Measurements from ENCODE around the gene PSAPL1. TPM values are rescaled to one million over a fixed set of nuclear protein-coding genes. Genes with fewer than 3 reads are reported as not detected.

PSAPL1 gene
- total RNA-seq, 1 donor from 2014 or later, result not detected

DNA sequence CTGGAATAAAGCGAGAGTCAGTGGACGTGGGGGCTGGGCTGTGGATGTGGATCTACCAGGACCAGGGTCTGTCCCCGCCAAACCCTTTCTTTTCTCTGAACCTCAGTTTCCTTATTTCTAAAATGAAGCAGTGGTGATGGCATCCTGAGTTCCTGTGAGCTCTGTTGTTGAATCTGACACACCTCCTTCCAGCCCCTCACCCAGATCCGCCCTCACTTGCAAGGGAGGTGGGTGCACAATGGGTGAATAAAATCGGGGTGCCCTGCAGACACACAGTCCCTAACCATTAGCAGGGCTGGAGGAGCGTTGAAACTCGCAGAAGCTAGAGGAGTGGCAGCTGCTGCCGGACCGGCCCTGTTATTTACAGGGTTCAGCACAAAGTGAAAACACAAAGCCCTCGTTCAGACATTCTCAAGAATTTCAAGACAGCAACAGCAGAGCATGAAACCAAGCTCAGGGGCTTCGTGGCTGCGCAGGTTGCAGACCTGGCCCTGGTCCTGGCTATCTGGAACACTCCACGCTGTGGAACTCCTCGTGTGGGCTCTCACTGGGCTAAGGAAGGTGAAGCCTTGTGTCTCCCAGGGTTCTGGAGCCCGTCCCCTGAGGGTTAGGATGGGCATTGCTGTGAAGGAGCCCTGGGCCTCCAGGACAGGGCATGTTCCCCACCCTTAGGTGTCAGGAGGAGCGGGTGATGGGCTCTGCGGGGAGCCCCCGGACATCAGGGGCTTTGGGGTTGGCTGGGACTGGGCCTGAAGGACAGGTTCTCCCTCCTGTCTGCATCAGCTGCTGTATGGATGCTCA lies 42.9 kb downstream of the PSAPL1 start:
- DNase-seq (ENCODE audit: low spot score), result peak; percentile 2
- Mint-ChIP-seq H3K27ac (ENCODE audit: unreplicated experiment) (no peak overlapping the region), H3K9me3 (ENCODE audit: unreplicated experiment) (no peaks in the 10 kb centered on the region), H3K4me1 (ENCODE audit: unreplicated experiment) (peaks cover 2% of the 10 kb centered on the region), H3K27me3 (ENCODE audit: unreplicated experiment) (peaks cover 10% of the 10 kb centered on the region), H3K36me3 (ENCODE audit: low read depth, unreplicated experiment) (no peaks in the 10 kb centered on the region), H3K4me3 (ENCODE audit: unreplicated experiment) (no peak overlapping the region)
- TF ChIP-seq, protein P1, sequence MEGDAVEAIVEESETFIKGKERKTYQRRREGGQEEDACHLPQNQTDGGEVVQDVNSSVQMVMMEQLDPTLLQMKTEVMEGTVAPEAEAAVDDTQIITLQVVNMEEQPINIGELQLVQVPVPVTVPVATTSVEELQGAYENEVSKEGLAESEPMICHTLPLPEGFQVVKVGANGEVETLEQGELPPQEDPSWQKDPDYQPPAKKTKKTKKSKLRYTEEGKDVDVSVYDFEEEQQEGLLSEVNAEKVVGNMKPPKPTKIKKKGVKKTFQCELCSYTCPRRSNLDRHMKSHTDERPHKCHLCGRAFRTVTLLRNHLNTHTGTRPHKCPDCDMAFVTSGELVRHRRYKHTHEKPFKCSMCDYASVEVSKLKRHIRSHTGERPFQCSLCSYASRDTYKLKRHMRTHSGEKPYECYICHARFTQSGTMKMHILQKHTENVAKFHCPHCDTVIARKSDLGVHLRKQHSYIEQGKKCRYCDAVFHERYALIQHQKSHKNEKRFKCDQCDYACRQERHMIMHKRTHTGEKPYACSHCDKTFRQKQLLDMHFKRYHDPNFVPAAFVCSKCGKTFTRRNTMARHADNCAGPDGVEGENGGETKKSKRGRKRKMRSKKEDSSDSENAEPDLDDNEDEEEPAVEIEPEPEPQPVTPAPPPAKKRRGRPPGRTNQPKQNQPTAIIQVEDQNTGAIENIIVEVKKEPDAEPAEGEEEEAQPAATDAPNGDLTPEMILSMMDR (IDR thresholded peaks at IDR 0.05; ENCODE audit: unreplicated experiment), result no peak

DNA sequence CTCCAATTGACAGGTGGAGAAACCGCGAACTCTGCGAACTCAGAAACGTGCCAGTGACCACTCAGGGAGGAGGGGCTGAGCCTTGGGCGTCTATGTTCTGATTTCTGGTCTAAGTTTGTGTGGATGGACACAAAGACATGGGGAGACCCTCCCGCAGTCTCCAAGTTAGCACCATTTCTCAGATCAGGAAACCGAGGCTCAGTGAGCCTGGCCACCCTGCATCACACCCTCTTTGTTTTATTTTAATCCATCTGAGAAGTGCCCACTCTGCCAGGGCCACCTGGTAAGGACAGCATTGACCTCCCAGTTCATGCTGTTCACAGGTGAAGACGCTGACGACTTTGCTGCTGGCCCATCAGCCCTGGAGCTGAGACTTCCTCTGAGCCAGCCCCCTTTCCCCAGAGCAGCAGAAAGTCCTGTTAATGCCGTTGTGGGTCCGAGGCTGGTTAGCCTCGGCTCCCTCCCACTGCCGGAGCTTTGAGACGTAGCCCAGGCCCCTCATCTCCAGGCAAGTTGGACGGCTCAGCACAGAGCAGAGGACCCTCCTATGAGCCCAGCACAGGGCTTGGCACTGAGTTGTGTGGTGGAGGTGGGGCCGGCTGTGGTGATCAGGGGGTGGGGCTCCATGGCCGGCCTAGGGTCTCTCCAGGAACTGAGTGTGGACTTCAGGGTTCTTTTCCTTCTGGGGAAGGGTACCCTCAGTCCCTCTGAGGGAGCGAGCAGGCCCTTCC lies 43.7 kb downstream of the PSAPL1 start:
- TF ChIP-seq, protein P1 (IDR thresholded peaks at IDR 0.05; ENCODE audit: unreplicated experiment), result no peak
- H3K4me3 Mint-ChIP-seq (ENCODE audit: unreplicated experiment), result no peak overlapping the region
- DNase-seq (ENCODE audit: low spot score), result peak; percentile 1
- H3K27me3 Mint-ChIP-seq (ENCODE audit: unreplicated experiment), result peaks cover 10% of the 10 kb centered on the region
- no peaks in the 10 kb centered on the region for H3K9me3 Mint-ChIP-seq (ENCODE audit: unreplicated experiment)
- H3K4me1 Mint-ChIP-seq (ENCODE audit: unreplicated experiment), result peaks cover 2% of the 10 kb centered on the region
- H3K27ac Mint-ChIP-seq (ENCODE audit: unreplicated experiment), result no peak overlapping the region
- H3K36me3 Mint-ChIP-seq (ENCODE audit: low read depth, unreplicated experiment), result no peaks in the 10 kb centered on the region

DNA sequence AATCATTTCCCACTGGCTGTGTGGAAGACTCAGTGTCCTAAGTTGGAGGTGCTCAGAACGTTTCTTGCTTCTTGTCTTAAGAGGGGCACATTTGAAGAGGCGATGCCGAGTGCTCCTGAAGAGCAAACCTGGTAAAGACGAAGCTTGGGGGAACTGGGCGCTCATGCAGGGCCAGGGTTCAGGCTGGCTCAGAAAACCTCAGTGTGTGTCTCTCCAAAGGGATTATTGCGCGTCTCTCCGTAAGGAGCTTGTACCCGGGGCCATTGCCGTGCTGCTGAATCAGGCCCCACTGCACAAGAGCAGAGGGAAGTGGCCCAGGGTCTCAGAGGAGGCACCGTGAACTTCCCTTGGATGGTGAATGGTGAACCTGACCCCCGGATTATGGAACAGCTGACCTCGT lies 44.4 kb downstream of the PSAPL1 start:
- no peaks in the 10 kb centered on the region for H3K9me3 Mint-ChIP-seq (ENCODE audit: unreplicated experiment)
- TF ChIP-seq, protein P1 (IDR thresholded peaks at IDR 0.05; ENCODE audit: unreplicated experiment), result no peak
- peaks cover 3% of the 10 kb centered on the region for H3K4me1 Mint-ChIP-seq (ENCODE audit: unreplicated experiment)
- H3K4me3 Mint-ChIP-seq (ENCODE audit: unreplicated experiment), result no peak overlapping the region
- peak; percentile 3 for DNase-seq (ENCODE audit: low spot score)
- peaks cover 10% of the 10 kb centered on the region for H3K27me3 Mint-ChIP-seq (ENCODE audit: unreplicated experiment)
- H3K36me3 Mint-ChIP-seq (ENCODE audit: low read depth, unreplicated experiment), result no peaks in the 10 kb centered on the region
- no peak overlapping the region for H3K27ac Mint-ChIP-seq (ENCODE audit: unreplicated experiment)

DNA sequence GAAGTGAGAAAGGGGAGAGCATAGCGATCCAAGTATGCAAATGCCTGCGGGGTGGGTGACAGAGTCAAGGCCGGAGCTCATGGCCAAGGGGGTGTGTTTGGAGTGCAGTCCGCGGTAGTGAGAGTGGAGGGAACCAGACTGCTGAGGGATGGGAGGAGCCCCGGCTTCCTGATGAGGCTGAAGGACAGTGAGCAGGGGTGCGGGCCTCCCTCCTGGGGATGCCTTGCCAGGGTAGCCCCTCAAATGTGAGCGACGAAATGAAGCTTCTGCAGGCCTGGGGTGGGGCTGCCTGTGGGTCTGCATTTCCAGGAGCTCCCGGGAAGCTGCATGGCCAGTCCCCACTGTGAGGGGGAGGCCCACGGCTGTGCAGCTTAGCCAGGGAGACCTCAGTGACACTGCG lies 45.0 kb downstream of the PSAPL1 start:
- H3K4me3 Mint-ChIP-seq (ENCODE audit: unreplicated experiment), result no peak overlapping the region
- TF ChIP-seq, protein P1 (IDR thresholded peaks at IDR 0.05; ENCODE audit: unreplicated experiment), result no peak
- peaks cover 10% of the 10 kb centered on the region for H3K27me3 Mint-ChIP-seq (ENCODE audit: unreplicated experiment)
- H3K4me1 Mint-ChIP-seq (ENCODE audit: unreplicated experiment), result peaks cover 6% of the 10 kb centered on the region
- no peaks in the 10 kb centered on the region for H3K36me3 Mint-ChIP-seq (ENCODE audit: low read depth, unreplicated experiment)
- H3K27ac Mint-ChIP-seq (ENCODE audit: unreplicated experiment), result no peak overlapping the region
- no peak for DNase-seq (ENCODE audit: low spot score)
- no peaks in the 10 kb centered on the region for H3K9me3 Mint-ChIP-seq (ENCODE audit: unreplicated experiment)

All from endothelial cell (in vitro differentiated cells).